Colonic mucosa (tissue), 4 donors: ENCODE data around the gene ABLIM3. TPM values are rescaled to one million over a fixed set of nuclear protein-coding genes. Genes with fewer than 3 reads are reported as not detected.

Experiments used
- DNase-seq: peaks from one replicate; pipeline ENCODE4 v3.0.0-alpha.2; 2020
- H3K27ac ChIP-seq: fragments of 200-600 bp; one replicate; pipeline ENCODE4 v1.8.0; 2021
- H3K27me3 ChIP-seq: fragments of 200-600 bp; one replicate; pipeline ENCODE4 v1.8.0; 2021
- H3K36me3 ChIP-seq: fragments of 200-600 bp; one replicate; pipeline ENCODE4 v1.8.0; 2021
- H3K4me1 ChIP-seq: fragments of 200-600 bp; one replicate; pipeline ENCODE4 v1.8.0; 2021; ENCODE audit warnings: mild to moderate bottlenecking
- H3K4me3 ChIP-seq: fragments of 200-600 bp; one replicate; pipeline ENCODE4 v1.8.0; 2021
- H3K9ac ChIP-seq, 2 donors: one replicate each; pipeline ENCODE4 v1.7.0; 2013; ENCODE audit warnings: control low read depth in 2 of 2, low read depth in 2 of 2, low read length in 2 of 2
- H3K9me3 ChIP-seq: fragments of 200-600 bp; one replicate; pipeline ENCODE4 v1.8.0; 2021
- intact Hi-C: fragments of 100-400 bp; cut with DNase I; formaldehyde crosslinking; loops from one replicate; pipeline ENCODE4 v1.14.1; 2022
- total RNA-seq, 2 donors: library from RNA; stranded (reverse); fragmentation: NEBNext Ultra II Directional in 1 of 2; extraction: Animal tissue kit (Norgen Biotek cat#: 25700) in 1 of 2; gene quantifications; one replicate each; pipeline ENCODE4 v1.2.1, GENCODE V29; 2021
- TF ChIP-seq, protein P1 (sequence below): fragments of 200-600 bp; IDR thresholded peaks from one replicate; pipeline ENCODE4 v1.8.0; 2022; ENCODE audit warnings: antibody characterized with exemption, mild to moderate bottlenecking
- donor health status: healthy.
- donor health status: DM: no; HTN: no; CAD: no.
- donor health status: DM: no; HTN: no; CAD: no.

ABLIM3 gene
- total RNA-seq, 2 donors from 2014 or later, result 2.3 to 4.1 TPM

DNA sequence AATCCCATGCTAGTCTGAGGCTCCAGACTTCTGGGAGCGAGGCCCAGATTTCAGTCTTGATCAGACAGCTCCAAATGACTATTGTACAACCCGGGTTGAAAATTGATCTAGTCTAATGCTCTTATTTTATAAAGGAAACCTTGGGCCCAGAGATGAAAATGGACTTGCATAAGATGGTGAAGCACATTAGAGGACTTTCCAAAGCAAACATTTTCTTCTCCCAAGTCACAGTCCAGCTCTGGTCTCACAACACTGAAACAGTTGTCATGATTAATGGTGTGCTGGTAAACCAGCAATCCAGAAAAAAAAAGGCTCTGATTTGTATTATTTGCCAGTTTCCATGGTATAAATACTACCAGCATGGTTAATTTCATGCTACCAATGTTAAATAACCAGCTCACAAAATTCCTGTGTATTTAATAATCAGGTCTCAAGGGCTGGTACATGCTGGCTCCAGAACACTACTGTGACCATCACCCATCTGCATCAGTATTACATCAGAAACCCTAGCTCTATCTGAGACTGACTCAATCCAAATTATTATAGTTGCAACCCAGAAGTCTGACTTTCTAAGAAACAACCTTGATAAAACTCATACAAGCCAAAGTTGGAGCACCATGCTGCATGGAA is 32.5 kb upstream of the ABLIM3 start:
- Histone ChIP-seq H3K27ac (no peak overlapping the region), H3K9me3 (no peaks in the 10 kb centered on the region), H3K27me3 (no peaks in the 10 kb centered on the region), H3K9ac (no peak overlapping the region), H3K4me3 (no peak overlapping the region), H3K36me3 (no peaks in the 10 kb centered on the region), H3K4me1 (no peaks in the 10 kb centered on the region)
- intact Hi-C loops, result no loop called here
- no peak for DNase-seq
- TF ChIP-seq, protein P1, sequence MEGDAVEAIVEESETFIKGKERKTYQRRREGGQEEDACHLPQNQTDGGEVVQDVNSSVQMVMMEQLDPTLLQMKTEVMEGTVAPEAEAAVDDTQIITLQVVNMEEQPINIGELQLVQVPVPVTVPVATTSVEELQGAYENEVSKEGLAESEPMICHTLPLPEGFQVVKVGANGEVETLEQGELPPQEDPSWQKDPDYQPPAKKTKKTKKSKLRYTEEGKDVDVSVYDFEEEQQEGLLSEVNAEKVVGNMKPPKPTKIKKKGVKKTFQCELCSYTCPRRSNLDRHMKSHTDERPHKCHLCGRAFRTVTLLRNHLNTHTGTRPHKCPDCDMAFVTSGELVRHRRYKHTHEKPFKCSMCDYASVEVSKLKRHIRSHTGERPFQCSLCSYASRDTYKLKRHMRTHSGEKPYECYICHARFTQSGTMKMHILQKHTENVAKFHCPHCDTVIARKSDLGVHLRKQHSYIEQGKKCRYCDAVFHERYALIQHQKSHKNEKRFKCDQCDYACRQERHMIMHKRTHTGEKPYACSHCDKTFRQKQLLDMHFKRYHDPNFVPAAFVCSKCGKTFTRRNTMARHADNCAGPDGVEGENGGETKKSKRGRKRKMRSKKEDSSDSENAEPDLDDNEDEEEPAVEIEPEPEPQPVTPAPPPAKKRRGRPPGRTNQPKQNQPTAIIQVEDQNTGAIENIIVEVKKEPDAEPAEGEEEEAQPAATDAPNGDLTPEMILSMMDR, result no peak

DNA sequence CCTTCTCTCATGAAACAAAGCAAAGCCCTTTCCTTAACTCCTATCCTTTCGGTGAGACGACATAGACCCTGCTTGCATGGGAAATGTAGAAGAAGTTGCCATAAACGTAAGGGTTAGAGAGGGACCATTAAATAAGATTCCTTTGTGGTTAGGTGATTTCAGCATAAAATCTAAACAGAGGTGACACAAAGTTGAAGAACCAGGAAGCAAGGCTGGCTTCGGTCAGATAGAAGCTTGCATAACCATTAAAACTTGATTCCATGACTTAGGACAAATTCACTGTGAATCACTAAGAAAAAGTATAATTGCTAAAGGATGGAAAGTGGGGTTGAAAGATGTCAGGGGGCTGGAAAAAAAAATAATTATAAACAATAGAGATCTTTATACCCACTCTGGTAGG is 30.9 kb upstream of the ABLIM3 start:
- intact Hi-C loops, result loop anchor here (5.0 kb wide), 2 partner anchors 73 to 368 kb away; no protein-coding TSS in a partner anchor
- Histone ChIP-seq H3K4me1 (no peaks in the 10 kb centered on the region), H3K27ac (no peak overlapping the region), H3K27me3 (no peaks in the 10 kb centered on the region), H3K9me3 (no peaks in the 10 kb centered on the region), H3K4me3 (no peak overlapping the region), H3K9ac (no peak overlapping the region), H3K36me3 (no peaks in the 10 kb centered on the region)
- TF ChIP-seq, protein P1, result no peak
- no peak for DNase-seq

DNA sequence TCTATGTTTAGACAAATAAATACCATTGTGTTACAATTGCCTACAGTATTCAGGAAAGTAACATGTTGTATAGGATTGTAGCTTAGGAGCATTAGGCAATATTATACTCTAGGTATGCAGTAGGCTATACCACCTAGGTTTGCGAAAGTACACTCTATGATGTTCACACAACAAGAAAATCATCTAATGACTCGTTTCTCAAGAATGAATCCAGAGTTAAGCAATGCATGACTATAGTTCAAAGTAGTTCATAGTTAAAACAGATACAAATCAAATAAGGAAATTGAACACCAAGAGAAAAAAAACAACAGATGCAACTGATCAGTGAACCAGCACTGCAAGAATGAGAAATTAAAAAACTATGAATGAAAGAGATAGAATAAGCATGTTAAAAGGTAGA is 27.6 kb upstream of the ABLIM3 start:
- H3K27ac ChIP-seq, result no peak overlapping the region
- no peak overlapping the region for H3K4me3 ChIP-seq
- no peaks in the 10 kb centered on the region for H3K27me3 ChIP-seq
- H3K36me3 ChIP-seq, result no peaks in the 10 kb centered on the region
- TF ChIP-seq, protein P1, result no peak
- no peaks in the 10 kb centered on the region for H3K4me1 ChIP-seq
- no peak for DNase-seq
- H3K9ac ChIP-seq, result no peak overlapping the region
- H3K9me3 ChIP-seq, result no peaks in the 10 kb centered on the region
- intact Hi-C loops, result loop anchor here (5.0 kb wide), 2 partner anchors 76 to 371 kb away; no protein-coding TSS in a partner anchor

DNA sequence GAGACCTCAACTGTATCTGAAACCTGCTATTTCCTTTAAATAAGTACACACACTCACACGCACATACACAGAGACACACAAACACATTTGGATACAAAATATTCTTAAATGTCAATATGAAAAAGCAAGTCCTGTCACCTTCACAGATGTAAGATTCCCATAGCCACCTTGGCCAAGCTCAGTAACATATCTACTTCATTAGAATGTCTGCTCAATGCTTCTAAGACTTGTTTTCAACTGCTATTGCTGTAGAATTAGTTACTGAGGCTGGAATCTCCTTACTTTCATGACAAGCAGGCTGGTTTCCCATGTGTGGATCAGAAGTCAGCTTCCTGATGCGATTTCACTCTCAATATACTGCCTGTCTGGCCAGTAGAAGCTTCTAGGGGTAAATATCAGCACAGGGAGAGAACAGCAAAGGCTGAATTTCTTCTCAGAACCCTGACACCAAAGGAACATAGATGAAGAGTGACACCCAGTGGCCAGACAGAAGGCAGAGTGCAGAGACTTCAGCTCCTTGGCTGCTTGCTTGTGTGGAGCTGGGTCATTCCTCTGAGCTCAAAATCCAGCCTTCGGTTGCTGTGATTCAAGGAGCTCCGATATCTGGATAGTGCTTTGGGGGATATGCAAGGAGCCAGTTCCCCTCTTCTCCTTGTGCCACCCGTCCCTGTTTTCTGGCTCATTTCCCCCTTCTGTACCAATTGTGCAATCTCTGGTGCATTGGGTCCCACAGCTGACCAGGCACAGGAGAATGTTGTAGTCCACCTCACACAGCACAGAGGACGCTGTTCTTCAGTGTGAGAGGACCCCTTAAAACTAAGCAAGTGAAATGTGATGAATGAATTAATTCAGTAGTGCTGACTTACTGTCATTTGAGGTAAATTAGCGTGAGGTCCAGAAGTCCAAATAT is 26.6 kb upstream of the ABLIM3 start:
- Histone ChIP-seq H3K27ac (no peak overlapping the region), H3K9ac (no peak overlapping the region), H3K4me3 (no peak overlapping the region), H3K4me1 (no peaks in the 10 kb centered on the region), H3K36me3 (no peaks in the 10 kb centered on the region), H3K9me3 (no peaks in the 10 kb centered on the region), H3K27me3 (no peaks in the 10 kb centered on the region)
- TF ChIP-seq, protein P1, result peak; percentile 54
- DNase-seq, result peak; percentile 54
- intact Hi-C loops, result loop anchor here (5.0 kb wide), 2 partner anchors 77 to 372 kb away; no protein-coding TSS in a partner anchor

DNA sequence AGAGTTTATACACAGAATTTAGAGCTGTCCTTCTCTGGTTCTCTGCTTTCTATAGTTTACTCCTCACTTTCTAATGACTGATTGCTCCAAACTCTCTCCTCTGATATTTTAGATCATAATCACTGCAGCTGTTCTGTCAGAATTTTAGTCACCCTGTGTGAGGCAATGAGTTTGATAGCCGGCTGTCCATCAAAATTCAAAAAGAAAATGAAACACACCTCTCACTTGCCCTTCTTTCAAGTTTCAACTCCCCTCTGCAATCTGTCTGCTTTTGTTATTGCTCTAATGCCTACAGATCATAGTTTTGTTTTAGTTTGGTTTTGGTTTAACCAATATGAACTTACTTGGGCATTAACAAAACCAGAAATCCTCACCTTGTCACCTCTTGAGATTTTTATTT is 23.3 kb upstream of the ABLIM3 start:
- no peaks in the 10 kb centered on the region for H3K27me3 ChIP-seq
- H3K9ac ChIP-seq, result no peak overlapping the region

More for the DNA sequence above, 23.3 kb upstream of the ABLIM3 start:
- H3K9me3 ChIP-seq, result no peaks in the 10 kb centered on the region
- H3K4me3 ChIP-seq, result no peak overlapping the region
- no peak for DNase-seq
- no peak overlapping the region for H3K27ac ChIP-seq
- intact Hi-C loops, result no loop called here
- no peaks in the 10 kb centered on the region for H3K4me1 ChIP-seq
- TF ChIP-seq, protein P1, result no peak
- H3K36me3 ChIP-seq, result no peaks in the 10 kb centered on the region
